HG03097 (cell line): ENCODE data around the gene SPACA9.
A peak's percentile ranks its signal among the peaks of the same experiment; 100 is the strongest.

Experiments
- ATAC-seq: cut with Tn5 transposase; IDR thresholded peaks from one replicate; pipeline ENCODE4 v1.9.1; 2021; ENCODE audit not compliant: unreplicated experiment, low FRiP score

The SPACA9 gene

GRCh38 chr9:132888151-132888550 lies 9.5 kb downstream of the SPACA9 start:
- no peak for ATAC-seq

GRCh38 chr9:132892400-132892799 lies 13.7 kb downstream of the SPACA9 start:
- no peak for ATAC-seq

GRCh38 chr9:132894346-132894745 lies 15.6 kb downstream of the SPACA9 start:
- ATAC-seq = no peak

- no peak for ATAC-seq
These were observed 16.5 kb downstream of the SPACA9 start for GRCh38 chr9:132894862-132895835.

- no peak for ATAC-seq
These were observed 17.6 kb downstream of the SPACA9 start for GRCh38 chr9:132896264-132896663.

GRCh38 chr9:132896906-132897305 lies 18.2 kb downstream of the SPACA9 start:
- ATAC-seq = no peak

- no peak for ATAC-seq
These were observed 19.4 kb downstream of the SPACA9 start for GRCh38 chr9:132898051-132898450.

- peak; percentile 59 for ATAC-seq
These were observed 23.4 kb downstream of the SPACA9 start for GRCh38 chr9:132901858-132902831.

GRCh38 chr9:132903574-132904492 lies 25.1 kb downstream of the SPACA9 start:
- ATAC-seq = no peak

GRCh38 chr9:132905726-132906125 lies 27.0 kb downstream of the SPACA9 start:
- ATAC-seq = no peak

- no peak for ATAC-seq
These were observed 29.9 kb downstream of the SPACA9 start for GRCh38 chr9:132908635-132909034.

- ATAC-seq = no peak
These were observed 30.6 kb downstream of the SPACA9 start for GRCh38 chr9:132909311-132909710.

- ATAC-seq = no peak
These were observed 31.7 kb downstream of the SPACA9 start for GRCh38 chr9:132910376-132910775.

- no peak for ATAC-seq
These were observed 33.4 kb downstream of the SPACA9 start for GRCh38 chr9:132912131-132912530.

GRCh38 chr9:132914924-132915323 lies 36.2 kb downstream of the SPACA9 start:
- ATAC-seq = no peak

GRCh38 chr9:132919614-132920268 lies 41.0 kb downstream of the SPACA9 start:
- ATAC-seq = no peak

GRCh38 chr9:132923346-132923902 lies 44.7 kb downstream of the SPACA9 start:
- no peak for ATAC-seq

GRCh38 chr9:132927704-132928103 lies 49.0 kb downstream of the SPACA9 start:
- ATAC-seq = no peak

GRCh38 chr9:132931178-132931735 lies 52.6 kb downstream of the SPACA9 start:
- ATAC-seq = no peak
